Fibroblast of lung (primary cell): ENCODE measurements around the gene LILRA1.

Source experiments
- EZH2 ChIP-seq: IDR thresholded peaks from 2 replicates; pipeline ENCODE4 v1.5.1; 2012; ENCODE audit warnings: low read length, control low read depth, mild to moderate bottlenecking; ENCODE audit errors: missing control alignments
- TF ChIP-seq, protein P1 (sequence below), 2 donors: IDR thresholded peaks in 1 of 2; conservative IDR thresholded peaks in 1 of 2; 1 replicate in 1 of 2; 2 replicates in 1 of 2; pipeline ENCODE4 v1.5.1; 2011 to 2012; ENCODE audit warnings: low read length in 2 of 2, control low read depth in 1 of 2, inconsistent platforms in 1 of 2, low read depth in 1 of 2, mild to moderate bottlenecking in 1 of 2

DNA sequence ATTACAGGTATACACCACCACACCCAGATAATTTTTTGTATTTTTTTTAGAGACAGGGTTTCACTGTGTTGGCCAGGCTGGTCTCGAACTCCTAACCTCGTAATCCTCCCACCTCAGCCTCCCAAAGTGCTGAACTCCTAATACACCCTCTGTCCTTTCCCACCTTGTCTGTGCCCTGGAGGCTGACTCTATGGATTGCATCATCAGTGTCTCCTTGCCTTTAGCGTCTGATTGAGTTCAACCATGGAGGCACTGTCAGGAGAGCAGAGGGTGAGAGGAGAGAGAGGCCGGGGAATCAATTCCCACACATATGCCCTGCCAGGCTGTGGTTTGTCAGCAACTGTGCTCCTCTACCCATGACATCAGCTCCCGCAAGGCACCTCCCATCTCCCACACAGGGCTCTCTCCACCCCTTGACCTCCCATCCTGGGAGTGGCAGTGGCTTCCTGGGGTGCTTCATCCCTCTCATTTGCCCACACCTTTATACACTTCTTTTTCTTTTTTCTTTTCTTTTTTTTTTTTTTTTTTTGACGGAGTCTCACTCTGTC, 56.8 kb downstream of the LILRA1 start:
- TF ChIP-seq, protein P1, sequence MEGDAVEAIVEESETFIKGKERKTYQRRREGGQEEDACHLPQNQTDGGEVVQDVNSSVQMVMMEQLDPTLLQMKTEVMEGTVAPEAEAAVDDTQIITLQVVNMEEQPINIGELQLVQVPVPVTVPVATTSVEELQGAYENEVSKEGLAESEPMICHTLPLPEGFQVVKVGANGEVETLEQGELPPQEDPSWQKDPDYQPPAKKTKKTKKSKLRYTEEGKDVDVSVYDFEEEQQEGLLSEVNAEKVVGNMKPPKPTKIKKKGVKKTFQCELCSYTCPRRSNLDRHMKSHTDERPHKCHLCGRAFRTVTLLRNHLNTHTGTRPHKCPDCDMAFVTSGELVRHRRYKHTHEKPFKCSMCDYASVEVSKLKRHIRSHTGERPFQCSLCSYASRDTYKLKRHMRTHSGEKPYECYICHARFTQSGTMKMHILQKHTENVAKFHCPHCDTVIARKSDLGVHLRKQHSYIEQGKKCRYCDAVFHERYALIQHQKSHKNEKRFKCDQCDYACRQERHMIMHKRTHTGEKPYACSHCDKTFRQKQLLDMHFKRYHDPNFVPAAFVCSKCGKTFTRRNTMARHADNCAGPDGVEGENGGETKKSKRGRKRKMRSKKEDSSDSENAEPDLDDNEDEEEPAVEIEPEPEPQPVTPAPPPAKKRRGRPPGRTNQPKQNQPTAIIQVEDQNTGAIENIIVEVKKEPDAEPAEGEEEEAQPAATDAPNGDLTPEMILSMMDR (conservative IDR thresholded peaks at IDR 0.05 in 1 of 2, IDR thresholded peaks at IDR 0.05 in 1 of 2; ENCODE audit: low read depth in 1 of 2, low read length in 2 of 2), result no peak
- no peak for TF ChIP-seq EZH2
